Glutamatergic neuron (in vitro differentiated cells): Measurements from ENCODE around the gene AQR. TPM values are rescaled to one million over a fixed set of nuclear protein-coding genes. Genes with fewer than 3 reads are reported as not detected.

Experiments used
- DNase-seq: peaks from one replicate; pipeline ENCODE4 v3.0.0; 2022
- H3K27ac Mint-ChIP-seq: one replicate; pipeline ENCODE4 v1.8.0; 2020; ENCODE audit warnings: mild to moderate bottlenecking, mixed read lengths, inconsistent platforms; ENCODE audit not compliant: unreplicated experiment
- H3K27me3 Mint-ChIP-seq: one replicate; pipeline ENCODE4 v1.8.0; 2020; ENCODE audit warnings: mild to moderate bottlenecking, moderate library complexity, mixed read lengths, inconsistent platforms; ENCODE audit not compliant: unreplicated experiment
- H3K36me3 Mint-ChIP-seq: one replicate; pipeline ENCODE4 v1.8.0; 2020; ENCODE audit warnings: mild to moderate bottlenecking, mixed read lengths, inconsistent platforms; ENCODE audit not compliant: unreplicated experiment
- H3K4me1 Mint-ChIP-seq: one replicate; pipeline ENCODE4 v1.8.0; 2020; ENCODE audit warnings: mild to moderate bottlenecking, low read depth, mixed read lengths, inconsistent platforms; ENCODE audit not compliant: unreplicated experiment
- H3K4me3 Mint-ChIP-seq: one replicate; pipeline ENCODE4 v1.8.0; 2020; ENCODE audit warnings: mild to moderate bottlenecking, mixed read lengths, inconsistent platforms; ENCODE audit not compliant: unreplicated experiment
- H3K9me3 Mint-ChIP-seq: one replicate; pipeline ENCODE4 v1.8.0; 2020; ENCODE audit warnings: mild to moderate bottlenecking, moderate library complexity, mixed read lengths, inconsistent platforms; ENCODE audit not compliant: unreplicated experiment
- CTCF ChIP-seq: fragments of 200-600 bp; sonication (generic); IDR thresholded peaks from one replicate; pipeline ENCODE4 v1.5.0; 2021; ENCODE audit not compliant: partially characterized antibody, unreplicated experiment
- total RNA-seq: library from RNA; stranded (reverse); fragmentation: NEBNext Ultra II Directional; extraction: Animal tissue kit (Norgen Biotek cat#: 25700); gene quantifications from one replicate; pipeline ENCODE4 v1.2.1, GENCODE V29; 2021; ENCODE audit not compliant: unreplicated experiment

The AQR gene
- total RNA-seq, 1 donor from 2014 or later, result 36.8 TPM

GRCh38 chr15:34851007-34851406 is 118.5 kb downstream of the AQR start:
- no peak for DNase-seq
- Mint-ChIP-seq H3K27me3 (no peaks in the 10 kb centered on the region), H3K4me3 (no peak overlapping the region), H3K4me1 (no peaks in the 10 kb centered on the region), H3K9me3 (no peaks in the 10 kb centered on the region), H3K36me3 (peaks cover 4% of the 10 kb centered on the region), H3K27ac (no peak overlapping the region)
- TF ChIP-seq CTCF, result no peak

- Mint-ChIP-seq H3K4me3 (no peak overlapping the region), H3K4me1 (peaks cover under 1% of the 10 kb centered on the region), H3K27ac (no peak overlapping the region), H3K36me3 (peaks cover 4% of the 10 kb centered on the region), H3K27me3 (no peaks in the 10 kb centered on the region), H3K9me3 (no peaks in the 10 kb centered on the region)
- TF ChIP-seq CTCF, result no peak
- DNase-seq, result no peak
These were observed 119.4 kb downstream of the AQR start for GRCh38 chr15:34850121-34850520.

GRCh38 chr15:34849364-34849959 is 120.1 kb downstream of the AQR start:
- Mint-ChIP-seq H3K36me3 (peaks cover 4% of the 10 kb centered on the region), H3K9me3 (no peaks in the 10 kb centered on the region), H3K4me1 (peaks cover 3% of the 10 kb centered on the region), H3K4me3 (no peak overlapping the region), H3K27ac (no peak overlapping the region), H3K27me3 (no peaks in the 10 kb centered on the region)
- no peak for DNase-seq
- TF ChIP-seq CTCF, result no peak

- no peak for DNase-seq
- Mint-ChIP-seq H3K27ac (no peak overlapping the region), H3K9me3 (no peaks in the 10 kb centered on the region), H3K36me3 (peaks cover 4% of the 10 kb centered on the region), H3K4me3 (no peak overlapping the region), H3K27me3 (no peaks in the 10 kb centered on the region), H3K4me1 (peaks cover 3% of the 10 kb centered on the region)
- no peak for TF ChIP-seq CTCF
These were observed 121.9 kb downstream of the AQR start for GRCh38 chr15:34847598-34847997.

- H3K9me3 Mint-ChIP-seq, result no peaks in the 10 kb centered on the region
- no peak overlapping the region for H3K27ac Mint-ChIP-seq
- H3K4me3 Mint-ChIP-seq, result no peak overlapping the region
- no peak for TF ChIP-seq CTCF
- no peaks in the 10 kb centered on the region for H3K27me3 Mint-ChIP-seq
- DNase-seq, result no peak
- H3K36me3 Mint-ChIP-seq, result no peaks in the 10 kb centered on the region
- peaks cover 3% of the 10 kb centered on the region for H3K4me1 Mint-ChIP-seq
These were observed 128.2 kb downstream of the AQR start for GRCh38 chr15:34841262-34841725.
